ENCODE measurements around the gene PPP2R5C.

DNA sequence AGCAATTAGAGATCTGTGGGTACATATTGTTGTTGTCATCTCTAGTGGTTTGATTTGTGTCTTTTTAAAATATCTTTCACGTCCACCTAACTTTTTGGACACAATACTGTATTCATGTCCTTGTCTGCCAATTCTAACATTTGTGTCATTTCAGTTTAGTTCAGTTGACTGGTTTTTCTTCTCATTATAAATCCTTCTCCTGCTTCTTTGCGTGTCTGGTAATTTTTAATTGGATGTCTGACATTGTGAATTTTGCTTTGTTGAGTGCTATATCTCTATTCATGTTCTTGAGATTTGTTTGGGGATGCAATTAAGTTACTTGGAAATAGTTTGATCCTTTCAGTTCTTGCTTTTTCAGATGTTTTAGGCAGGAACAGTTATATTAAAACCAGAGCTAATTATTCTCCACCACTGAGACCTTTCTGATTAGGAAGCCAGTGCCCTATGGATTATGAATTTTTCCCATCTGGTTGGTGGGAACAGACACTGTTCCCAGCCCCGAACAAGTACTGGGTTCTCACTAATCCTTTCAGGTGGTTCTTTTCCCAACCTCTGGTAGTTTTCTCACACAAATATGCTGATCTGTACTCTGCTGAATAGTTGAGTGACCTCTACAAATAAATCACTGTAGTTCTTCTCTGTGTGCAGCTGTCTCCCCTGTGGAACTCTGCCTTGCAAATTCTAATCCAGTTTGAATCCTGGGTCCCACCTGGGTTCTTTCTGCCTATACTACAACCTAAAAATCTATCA, 111.7 kb downstream of the PPP2R5C start:
- TF ChIP-seq POLR2AphosphoS5 (IDR thresholded peaks at IDR 0.05) (no peak), EP300 (IDR thresholded peaks at IDR 0.05; ENCODE audit: low read depth) (no peak), POLR2A (IDR thresholded peaks at IDR 0.05) (no peak), CTCF (IDR thresholded peaks at IDR 0.05) (no peak)

All from transverse colon (tissue), 4 donors.